Cerebellar cortex (tissue), 1 donor: Measurements from ENCODE around the gene ARMCX2.
"Not testable (repeated sequence)": the region's sequence is repeated elsewhere in the genome, so short reads cannot be mapped to it uniquely, and the experiment has no call there.

Experiments
- DNase-seq: peaks from one replicate; pipeline ENCODE4 v3.0.0-alpha.2; 2015; ENCODE audit warnings: low spot score

Gene ARMCX2

GRCh38 chrX:101659601-101660063 lies at the start of gene ARMCX2:
Gene ARMCX2 (minus strand): TSS chrX:101659850. CDS start chrX:101657588, 2,262 bp downstream.
- peak; percentile 85 for DNase-seq

GRCh38 chrX:101709384-101709783 lies 49.7 kb upstream of the ARMCX2 start:
- DNase-seq: no peak

- no peak for DNase-seq
Measured at GRCh38 chrX:101708163-101708562, 48.5 kb upstream of the ARMCX2 start.

- DNase-seq: no peak
Measured at GRCh38 chrX:101693476-101693875, 33.8 kb upstream of the ARMCX2 start.

- DNase-seq: no peak
Measured at GRCh38 chrX:101691835-101692234, 32.2 kb upstream of the ARMCX2 start.

- no peak for DNase-seq
Measured at GRCh38 chrX:101686574-101686973, 26.9 kb upstream of the ARMCX2 start.

GRCh38 chrX:101685923-101686322 lies 26.3 kb upstream of the ARMCX2 start:
- DNase-seq: no peak

DNA sequence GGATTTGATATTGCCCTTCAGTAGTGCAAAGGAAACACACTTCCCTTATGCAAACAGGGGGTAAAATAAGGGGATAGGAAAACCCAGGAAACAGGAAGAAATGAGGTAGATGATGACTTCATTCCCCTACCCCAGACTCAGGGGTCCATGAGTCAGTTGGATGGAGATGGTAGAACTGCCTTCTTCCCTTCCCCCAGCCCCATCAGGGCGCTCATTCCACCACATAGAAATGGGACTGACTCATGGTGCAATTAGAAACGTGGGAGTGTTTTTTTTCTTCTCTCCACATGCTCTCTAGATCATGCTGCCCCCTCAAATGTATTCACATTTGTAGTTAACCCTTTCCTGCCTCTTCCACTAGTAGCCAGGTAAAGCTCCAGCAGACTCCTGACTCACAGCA lies 23.1 kb upstream of the ARMCX2 start:
- DNase-seq: no peak

GRCh38 chrX:101677028-101677427 lies 17.4 kb upstream of the ARMCX2 start:
- DNase-seq: no peak

- DNase-seq: no peak
Measured at GRCh38 chrX:101676571-101676970, 16.9 kb upstream of the ARMCX2 start.

GRCh38 chrX:101668143-101668542 lies 8.5 kb upstream of the ARMCX2 start:
- no peak for DNase-seq

DNA sequence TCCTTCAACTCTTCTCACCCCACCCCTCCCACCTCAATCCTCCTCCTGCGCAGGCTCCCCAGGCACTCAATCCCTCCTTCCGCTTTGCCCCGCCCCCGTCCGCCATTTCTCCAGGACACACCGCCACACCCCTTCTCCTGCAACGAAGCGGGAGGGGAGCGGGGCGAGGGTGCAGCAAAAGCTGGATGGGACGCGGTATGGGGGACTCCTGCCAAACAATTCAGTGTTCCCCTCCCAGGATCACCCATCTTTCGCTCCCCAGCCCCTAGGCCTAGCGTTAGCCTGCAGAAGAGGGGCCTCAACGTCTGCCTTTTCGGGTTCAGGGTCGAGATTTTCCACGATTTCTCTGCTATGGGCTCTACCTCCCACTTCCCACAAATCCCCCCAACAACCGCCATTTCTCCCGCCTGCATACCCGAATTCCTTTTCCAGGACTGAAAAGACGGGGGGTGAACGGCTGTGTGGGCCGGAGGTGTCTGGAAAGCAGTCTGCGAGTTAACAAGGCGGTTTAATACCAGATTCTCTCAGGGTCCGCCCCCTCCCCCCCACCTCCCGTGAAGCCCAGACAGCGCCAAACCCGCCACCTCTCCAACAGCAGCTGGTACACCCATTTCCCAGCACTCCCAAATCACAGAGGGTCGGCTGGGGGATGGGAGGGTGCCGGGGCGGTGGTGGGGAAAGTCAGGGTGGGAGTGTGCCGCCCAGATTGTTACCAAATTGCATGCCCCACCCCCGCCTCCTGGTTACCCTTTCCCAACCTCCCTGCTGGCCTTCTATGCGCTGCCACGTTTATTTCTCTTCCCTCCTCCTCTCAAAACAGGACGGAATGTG lies 774 bp downstream of the ARMCX2 start:
- DNase-seq: peak; percentile 69

DNA sequence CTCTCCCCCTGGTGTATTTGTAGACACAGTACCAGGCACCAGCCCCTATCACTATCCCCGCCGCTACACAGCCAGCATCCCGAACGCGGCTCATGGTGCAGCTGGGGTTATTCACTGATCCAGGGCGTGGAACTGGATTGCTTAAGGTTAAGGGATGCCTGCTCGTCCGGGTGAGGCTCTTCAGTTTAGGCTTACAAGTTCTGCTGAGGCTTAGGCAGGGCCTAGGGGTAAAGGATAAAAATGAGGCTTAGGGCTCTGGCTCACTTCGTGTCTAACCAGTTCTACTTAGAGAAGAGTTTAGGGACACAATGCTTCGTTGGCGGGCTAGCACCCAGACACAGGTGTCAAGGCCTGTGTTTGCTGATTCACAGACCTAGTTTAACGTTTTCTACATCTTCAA lies 2.2 kb downstream of the ARMCX2 start:
- no peak for DNase-seq

- no peak for DNase-seq
Measured at GRCh38 chrX:101656817-101657216, 2.8 kb downstream of the ARMCX2 start.

- no peak for DNase-seq
Measured at GRCh38 chrX:101655534-101655933, 4.1 kb downstream of the ARMCX2 start.

- DNase-seq: not testable (repeated sequence)
Measured at GRCh38 chrX:101647716-101648115, 11.9 kb downstream of the ARMCX2 start.

- DNase-seq: no peak
Measured at GRCh38 chrX:101642093-101642492, 17.6 kb downstream of the ARMCX2 start.

GRCh38 chrX:101639583-101639982 lies 20.1 kb downstream of the ARMCX2 start:
- DNase-seq: no peak

DNA sequence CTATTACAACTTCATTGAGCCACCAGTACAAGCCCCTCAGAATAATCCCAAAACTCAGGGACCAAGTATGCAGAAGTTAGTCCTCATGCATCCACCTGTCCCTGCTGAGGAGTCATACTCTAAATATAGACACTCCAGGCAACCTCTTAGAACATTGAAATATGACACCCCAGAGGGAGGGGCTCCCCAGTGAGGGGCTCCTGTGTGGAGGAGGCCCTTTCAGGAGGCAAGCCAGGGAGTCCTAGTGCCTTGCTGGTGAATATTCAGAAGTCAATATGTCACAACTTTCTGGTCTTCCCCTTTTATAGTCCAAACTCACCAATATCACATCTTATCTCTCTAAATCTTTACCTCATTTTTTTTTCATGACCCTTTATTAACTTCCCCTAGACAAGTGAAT lies 40.3 kb downstream of the ARMCX2 start:
- DNase-seq: no peak

GRCh38 chrX:101617211-101618191 lies 42.1 kb downstream of the ARMCX2 start, which contains the start of gene ARMCX6:
Gene ARMCX6 (minus strand): TSS chrX:101618000. CDS start chrX:101616620, 1,380 bp downstream.
- peak; percentile 83 for DNase-seq

DNA sequence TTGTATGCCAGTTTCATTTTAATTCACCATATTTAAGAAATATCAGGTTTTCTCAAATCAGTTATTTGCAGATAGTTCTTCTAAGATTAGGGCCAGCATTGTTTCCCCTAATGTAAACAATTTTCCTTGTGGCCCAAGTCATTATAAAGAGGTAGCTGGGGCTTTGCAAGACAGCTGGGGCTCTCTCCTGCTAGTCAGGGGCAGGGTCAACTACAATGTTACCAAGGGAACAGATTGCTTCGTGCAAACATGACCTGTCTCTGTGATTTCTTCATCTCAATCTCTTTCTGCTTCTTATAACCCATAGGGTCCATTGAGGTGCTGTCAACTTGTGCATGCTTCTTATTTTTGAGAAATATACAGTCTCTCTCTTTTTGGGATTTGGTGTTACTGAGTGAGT lies 53.9 kb downstream of the ARMCX2 start:
- DNase-seq: no peak
